GM12891 (cell line): Measurements from ENCODE around the gene ANKRD44.

Source experiments
- POLR2A ChIP-seq: IDR thresholded peaks from 2 replicates; pipeline ENCODE4 v1.6.1; 2011; ENCODE audit warnings: low read depth, low read length, control low read depth
- POLR2AphosphoS5 ChIP-seq: IDR thresholded peaks from 2 replicates; pipeline ENCODE4 v1.6.1; 2011; ENCODE audit warnings: low read depth, low read length, control low read depth
- SPI1 ChIP-seq: IDR thresholded peaks from 2 replicates; pipeline ENCODE4 v1.6.1; 2011; ENCODE audit warnings: low read depth, low read length, control low read depth
- TAF1 ChIP-seq: IDR thresholded peaks from 2 replicates; pipeline ENCODE4 v1.6.1; 2011; ENCODE audit warnings: low read depth, low read length, control low read depth

- no peak for TF ChIP-seq POLR2AphosphoS5
- TF ChIP-seq POLR2A: no peak
- 0 out of 2 replicates have a peak, but pooled peaks have one; percentile 27 for TF ChIP-seq SPI1
- TF ChIP-seq TAF1: no peak
Observed at GRCh38 chr2:197130318-197130717, 180.3 kb downstream of the ANKRD44 start.
